PC-9 (cell line): Measurements from ENCODE around the gene VCAN. TPM values are rescaled to one million over a fixed set of nuclear protein-coding genes. Genes with fewer than 3 reads are reported as not detected.

Experiments
- BruUV-seq: library from RNA; stranded (reverse); fragments of 400-500 nt; replicated peaks from 2 replicates; lab custom pipeline; 2021; lab: Mats Ljungman, UMichigan
- CTCF ChIA-PET: fragments of 300-600 bp; sonication (Branson Sonifier 250); formaldehyde crosslinking; loops from one replicate; lab custom pipeline; 2022; ENCODE audit warnings: antibody characterized with exemption; lab: Charles Lee
- POLR2A ChIA-PET: fragments of 300-600 bp; sonication (Branson Sonifier 250); formaldehyde crosslinking; loops from one replicate; lab custom pipeline; 2022; ENCODE audit warnings: antibody characterized with exemption; ENCODE audit not compliant: unreplicated experiment; lab: Charles Lee
- DNase-seq, 2 experiments: peaks; one replicate each; pipeline versions ENCODE4 v3.0.0 to v3.0.0-alpha.2; 2015 to 2022; ENCODE audit warnings: mixed read lengths in 1 of 2
- H2AFZ ChIP-seq: fragments of 200-600 bp; sonication (generic); 2 replicates; pipeline ENCODE4 v1.8.1; 2017; ENCODE audit warnings: antibody characterized with exemption
- H3F3A ChIP-seq: fragments of 200-600 bp; sonication (generic); 2 replicates; pipeline ENCODE4 v1.8.1; 2017; ENCODE audit warnings: antibody characterized with exemption, mild to moderate bottlenecking, low read depth; ENCODE audit not compliant: insufficient read depth
- H3K27ac ChIP-seq: fragments of 200-600 bp; sonication (generic); 2 replicates; pipeline ENCODE4 v1.6.1; 2016; ENCODE audit warnings: mixed run types
- H3K27me3 ChIP-seq: fragments of 200-600 bp; sonication (generic); 2 replicates; pipeline ENCODE4 v1.6.1; 2016; ENCODE audit warnings: low read depth, mixed run types; ENCODE audit not compliant: insufficient read depth
- H3K36me3 ChIP-seq: fragments of 200-600 bp; sonication (generic); 2 replicates; pipeline ENCODE4 v1.6.1; 2016; ENCODE audit warnings: low read depth, mixed run types
- H3K4me1 ChIP-seq: fragments of 200-600 bp; sonication (generic); replicated peaks from 2 replicates; pipeline ENCODE4 v1.6.1; 2016; ENCODE audit warnings: mixed run types; ENCODE audit not compliant: insufficient read depth
- H3K4me2 ChIP-seq: fragments of 200-600 bp; sonication (generic); 2 replicates; pipeline ENCODE4 v1.6.1; 2017; ENCODE audit warnings: mixed run types
- H3K4me3 ChIP-seq: fragments of 200-600 bp; sonication (generic); 2 replicates; pipeline ENCODE4 v1.6.1; 2016; ENCODE audit warnings: mixed run types
- H3K79me2 ChIP-seq: fragments of 200-600 bp; sonication (generic); 2 replicates; pipeline ENCODE4 v1.6.1; 2017; ENCODE audit warnings: low read depth, mixed run types
- H3K9me2 ChIP-seq: fragments of 200-600 bp; sonication (generic); 2 replicates; pipeline ENCODE4 v1.8.1; 2017; ENCODE audit warnings: mild to moderate bottlenecking; ENCODE audit not compliant: insufficient read depth
- H3K9me3 ChIP-seq: fragments of 200-600 bp; sonication (generic); 2 replicates; pipeline ENCODE4 v1.8.1; 2016; ENCODE audit warnings: low read depth; ENCODE audit not compliant: insufficient read depth
- H4K20me1 ChIP-seq: fragments of 200-600 bp; sonication (generic); 2 replicates; pipeline ENCODE4 v1.8.1; 2017; ENCODE audit not compliant: insufficient read depth
- CTCF ChIP-seq: fragments of 200-600 bp; sonication (generic); conservative IDR thresholded peaks from 2 replicates; pipeline ENCODE4 v1.6.1; 2017; ENCODE audit warnings: mixed run types, antibody characterized with exemption, mild to moderate bottlenecking, moderate library complexity
- EZH2 ChIP-seq: fragments of 200-600 bp; sonication (generic); IDR thresholded peaks from 2 replicates; pipeline ENCODE4 v1.8.0; 2017; ENCODE audit warnings: antibody characterized with exemption, low read depth
- intact Hi-C: fragments of 100-400 bp; cut with micrococcal nuclease; formaldehyde crosslinking; loops from one replicate; pipeline ENCODE4 v1.10.0; 2022; ENCODE audit not compliant: unreplicated experiment
- total RNA-seq: library from RNA; stranded (reverse); gene quantifications from 2 replicates; pipeline ENCODE4 v1.2.3, GENCODE V29; 2021

The VCAN gene
- total RNA-seq, 1 experiment from 2014 or later: 0.28 TPM

- POLR2A ChIA-PET: no interaction called here
- Histone ChIP-seq H3K79me2 (no peaks in the 10 kb centered on the region), H3K27me3 (peaks cover 30% of the 10 kb centered on the region)
These were observed 67.4 kb downstream of the VCAN start for GRCh38 chr5:83538786-83539462.

DNA sequence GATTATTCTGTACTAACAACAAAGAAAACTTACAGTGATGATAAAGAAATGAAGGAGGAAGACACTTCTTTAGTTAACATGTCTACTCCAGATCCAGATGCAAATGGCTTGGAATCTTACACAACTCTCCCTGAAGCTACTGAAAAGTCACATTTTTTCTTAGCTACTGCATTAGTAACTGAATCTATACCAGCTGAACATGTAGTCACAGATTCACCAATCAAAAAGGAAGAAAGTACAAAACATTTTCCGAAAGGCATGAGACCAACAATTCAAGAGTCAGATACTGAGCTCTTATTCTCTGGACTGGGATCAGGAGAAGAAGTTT is 67.9 kb downstream of the VCAN start:
- Histone ChIP-seq H3K27ac (no peak overlapping the region), H3K4me1 (no peaks in the 10 kb centered on the region), H3K9me2 (no peaks in the 10 kb centered on the region), H2AFZ (no peak overlapping the region), H3F3A (no peaks in the 10 kb centered on the region), H3K9me3 (no peaks in the 10 kb centered on the region), H3K79me2 (no peaks in the 10 kb centered on the region), H3K27me3 (peaks cover 30% of the 10 kb centered on the region), H4K20me1 (no peaks in the 10 kb centered on the region), H3K36me3 (no peaks in the 10 kb centered on the region), H3K4me3 (no peak overlapping the region), H3K4me2 (no peak overlapping the region)
- no peak for DNase-seq
- POLR2A ChIA-PET: no interaction called here
- intact Hi-C loops: no loop called here
- BruUV-seq: no TSS peak
- CTCF ChIA-PET: no interaction called here
- no peak for TF ChIP-seq CTCF
- TF ChIP-seq EZH2: no peak

More at GRCh38 chr5:83538786-83539462, 67.4 kb downstream of the VCAN start:
- Histone ChIP-seq H2AFZ (no peak overlapping the region), H3K27ac (no peak overlapping the region), H3K4me1 (no peaks in the 10 kb centered on the region), H3K4me3 (no peak overlapping the region), H3K9me2 (no peaks in the 10 kb centered on the region), H3K4me2 (no peak overlapping the region), H3F3A (no peaks in the 10 kb centered on the region), H3K36me3 (no peaks in the 10 kb centered on the region), H3K9me3 (no peaks in the 10 kb centered on the region), H4K20me1 (no peaks in the 10 kb centered on the region)
- BruUV-seq: no TSS peak
- TF ChIP-seq EZH2 (no peak), CTCF (no peak)
- intact Hi-C loops: no loop called here
- DNase-seq: no peak
- CTCF ChIA-PET: no interaction called here

- BruUV-seq: no TSS peak
- H3K79me2 ChIP-seq: no peaks in the 10 kb centered on the region
These were observed 68.6 kb downstream of the VCAN start for GRCh38 chr5:83540105-83540504.

More at GRCh38 chr5:83540105-83540504, 68.6 kb downstream of the VCAN start:
- no peak overlapping the region for H2AFZ ChIP-seq
- ChIA-PET POLR2A (no interaction called here), CTCF (no interaction called here)
- no peak overlapping the region for H3K4me2 ChIP-seq
- no peak for TF ChIP-seq CTCF
- TF ChIP-seq EZH2: no peak
- no peak overlapping the region for H3K4me3 ChIP-seq
- no peaks in the 10 kb centered on the region for H3K36me3 ChIP-seq
- no peaks in the 10 kb centered on the region for H3K9me2 ChIP-seq
- H3K4me1 ChIP-seq: no peaks in the 10 kb centered on the region
- peaks cover 30% of the 10 kb centered on the region for H3K27me3 ChIP-seq
- DNase-seq: no peak
- H3K27ac ChIP-seq: no peak overlapping the region
- intact Hi-C loops: no loop called here
- H4K20me1 ChIP-seq: no peaks in the 10 kb centered on the region
- H3K9me3 ChIP-seq: no peaks in the 10 kb centered on the region
- no peaks in the 10 kb centered on the region for H3F3A ChIP-seq
